Forelimb muscle (tissue), 1 donor: ENCODE data around the gene GART. TPM values are rescaled to one million over a fixed set of nuclear protein-coding genes. Genes with fewer than 3 reads are reported as not detected.
"Not testable (repeated sequence)": the region's sequence is repeated elsewhere in the genome, so short reads cannot be mapped to it uniquely, and the experiment has no call there.

Source experiments
- DNase-seq: peaks from one replicate; pipeline ENCODE4 v3.0.0-alpha.2; 2013; ENCODE audit warnings: low read depth
- polyA plus RNA-seq: library from polyadenylated mRNA; unstranded; fragments of 120-200 nt; gene quantifications from one replicate; pipeline ENCODE4 v1.2.1, GENCODE V29; 2013; ENCODE audit not compliant: insufficient read length

The GART gene
- polyA plus RNA-seq, 1 donor: 51.3 TPM

DNA sequence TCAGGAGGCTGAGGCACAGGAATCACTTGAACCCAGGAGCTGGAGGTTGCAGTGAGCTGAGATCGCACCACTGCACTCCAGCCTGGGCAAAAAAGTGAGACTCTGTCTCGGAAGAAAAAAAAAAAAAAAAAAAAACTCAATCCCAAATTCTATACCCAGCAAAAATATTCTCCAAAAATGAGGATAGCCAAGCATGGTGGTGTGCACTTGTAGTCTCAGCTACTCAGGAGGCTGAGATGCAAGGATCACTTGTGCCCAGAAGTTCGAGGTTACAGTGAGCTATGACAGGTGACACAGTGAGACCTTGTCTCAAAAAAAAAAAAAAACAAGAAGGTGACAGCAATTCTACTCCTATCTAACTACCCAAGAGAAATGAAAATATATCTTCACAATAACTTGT is 68.6 kb downstream of the GART start:
- no peak for DNase-seq

GRCh38 chr21:33470701-33471100 is 71.2 kb downstream of the GART start:
- no peak for DNase-seq

DNA sequence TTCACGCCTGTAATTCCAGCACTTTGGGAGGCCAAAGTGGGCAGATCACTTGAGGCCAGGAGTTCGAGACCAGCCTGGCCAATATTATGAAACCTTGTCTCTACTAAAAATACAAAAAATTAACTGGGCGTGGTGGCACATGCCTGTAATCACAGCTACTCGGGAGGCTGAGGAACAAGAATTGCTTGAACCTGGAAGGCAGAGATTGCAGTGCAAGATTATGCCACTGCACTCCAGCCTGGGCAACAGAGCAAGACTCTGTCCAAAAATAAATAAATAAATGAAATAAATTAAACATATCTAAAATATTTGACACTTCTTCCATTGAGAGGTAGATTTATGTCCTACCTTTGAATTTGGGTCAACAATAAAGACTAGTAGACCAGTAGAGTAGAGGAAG is 72.7 kb downstream of the GART start:
- not testable (repeated sequence) for DNase-seq

DNA sequence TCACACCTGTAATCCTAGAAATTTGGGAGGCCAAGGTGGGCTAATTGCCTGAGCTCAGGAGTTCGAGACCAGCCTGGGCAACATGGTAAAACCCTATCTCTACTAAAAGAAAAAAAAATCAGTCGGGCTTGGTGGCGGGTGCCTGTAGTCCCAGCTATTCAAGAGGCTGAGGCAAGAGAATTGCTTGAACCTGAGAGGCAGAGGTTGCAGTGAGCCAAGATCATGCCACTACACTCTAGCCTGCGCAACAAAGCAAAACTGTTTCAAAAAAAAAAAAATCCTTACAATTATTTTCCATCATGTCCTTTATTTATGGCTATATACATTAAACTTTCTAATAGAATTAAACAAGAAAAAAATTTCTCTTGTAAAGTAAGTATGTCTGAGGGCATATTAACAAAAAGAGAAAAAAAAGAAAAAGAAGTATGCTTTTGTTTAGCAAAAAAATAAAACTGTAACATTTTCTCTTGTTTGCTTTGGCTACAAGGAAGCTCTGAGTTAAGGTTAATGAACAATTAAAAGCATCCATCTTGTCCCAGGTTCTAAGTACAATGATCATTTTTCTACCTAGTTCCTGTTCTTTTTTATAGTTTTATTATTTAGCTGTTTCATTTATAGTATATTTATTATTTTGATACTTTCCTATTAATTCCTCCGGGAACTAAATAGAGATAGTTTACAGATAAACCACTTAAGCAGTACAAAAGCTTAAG is 80.2 kb downstream of the GART start:
- no peak for DNase-seq

DNA sequence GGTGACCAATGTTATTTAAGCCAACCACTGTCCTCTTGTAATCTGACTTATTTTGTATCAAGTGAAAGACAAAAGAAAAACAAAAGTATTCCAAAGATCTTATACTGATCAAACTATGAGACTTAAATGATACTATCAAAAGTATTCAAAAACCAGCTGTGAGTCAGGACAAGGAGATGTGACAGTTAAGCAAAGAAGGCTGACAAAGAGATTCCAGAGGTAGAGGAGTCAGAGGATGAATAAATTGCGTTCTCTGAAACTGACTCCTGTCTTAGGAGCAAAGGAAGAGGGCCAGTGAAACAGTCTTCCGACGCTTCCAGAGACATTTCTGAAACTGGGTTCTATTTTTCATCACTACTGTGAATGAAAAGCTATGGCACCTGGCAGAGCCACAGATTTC is 83.1 kb downstream of the GART start:
- no peak for DNase-seq

GRCh38 chr21:33455686-33456446 is 86.1 kb downstream of the GART start:
- DNase-seq: no peak

Other genes with a start within 250 kb of the GART start
- 20.9 TPM for gene IFNAR1, start 217.1 kb downstream of the GART start, polyA plus RNA-seq
- gene IFNGR2, start 138.7 kb downstream of the GART start, polyA plus RNA-seq: 53.2 TPM
- 18.2 TPM for gene TMEM50B, start 62.1 kb downstream of the GART start, polyA plus RNA-seq
- gene DNAJC28, start 50.4 kb downstream of the GART start, polyA plus RNA-seq: 2.9 TPM
- 209 TPM for gene SON, start 921 bp upstream of the GART start, polyA plus RNA-seq
- gene DONSON, start 46.6 kb upstream of the GART start, polyA plus RNA-seq: 22.9 TPM
- gene CRYZL1, start 99.6 kb upstream of the GART start, polyA plus RNA-seq: 28.8 TPM
- gene ITSN1, start 100.4 kb upstream of the GART start, polyA plus RNA-seq: 32.7 TPM